IMR-90 (cell line): ENCODE data around the gene PRR14L. TPM values are rescaled to one million over a fixed set of nuclear protein-coding genes. Genes with fewer than 3 reads are reported as not detected.

Experiments used
- ATAC-seq: fragments of 200-7000 bp; cut with Tn5 transposase; 2 replicates; pipeline ENCODE4 v1.9.1; 2020; ENCODE audit warnings: low read depth, mild to moderate bottlenecking, moderate library complexity
- BruUV-seq: library from RNA; stranded (reverse); fragments of 400-500 nt; replicated peaks from 2 replicates; lab custom pipeline; 2021; lab: Mats Ljungman, UMichigan
- CTCF ChIA-PET: fragments of 300-600 bp; formaldehyde crosslinking; extraction: SDS; loops from one replicate; lab custom pipeline; 2021; ENCODE audit warnings: antibody characterized with exemption; lab: Yijun Ruan, JAX
- POLR2A ChIA-PET: fragments of 300-600 bp; sonication (Branson Sonifier 250); formaldehyde crosslinking; loops from one replicate; lab custom pipeline; 2022; ENCODE audit warnings: antibody characterized with exemption; ENCODE audit not compliant: unreplicated experiment; lab: Charles Lee
- DNase-seq: peaks from one replicate; pipeline ENCODE4 v3.0.0; 2013
- H2AFZ ChIP-seq: replicated peaks from 2 replicates; pipeline ENCODE3; 2013; ENCODE audit warnings: low read length, mild to moderate bottlenecking; ENCODE audit not compliant: poor library complexity
- H2AK5ac ChIP-seq: 2 replicates; pipeline ENCODE4 v1.6.1; 2013; ENCODE audit warnings: low read depth, low read length, inconsistent platforms
- H2AK9ac ChIP-seq: replicated peaks from 2 replicates; pipeline ENCODE3; 2013; ENCODE audit warnings: mild to moderate bottlenecking, low read depth, low read length, moderate library complexity; ENCODE audit not compliant: poor library complexity
- H2BK120ac ChIP-seq: 2 replicates; pipeline ENCODE4 v1.6.1; 2013; ENCODE audit warnings: low read depth, low read length, inconsistent platforms
- H2BK15ac ChIP-seq: 3 replicates; pipeline ENCODE4 v1.6.1; 2013; ENCODE audit warnings: low read depth, low read length, inconsistent platforms
- H2BK20ac ChIP-seq: 2 replicates; pipeline ENCODE4 v1.6.1; 2013; ENCODE audit warnings: low read depth, mild to moderate bottlenecking, inconsistent platforms, low read length, moderate library complexity
- H2BK5ac ChIP-seq: 2 replicates; pipeline ENCODE4 v1.6.1; 2013; ENCODE audit warnings: mild to moderate bottlenecking, low read depth, low read length, inconsistent platforms; ENCODE audit not compliant: poor library complexity, severe bottlenecking
- H3K14ac ChIP-seq: replicated peaks from 2 replicates; pipeline ENCODE4 v1.6.1; 2013; ENCODE audit warnings: low read depth, low read length, inconsistent platforms
- H3K18ac ChIP-seq: 2 replicates; pipeline ENCODE4 v1.6.1; 2013; ENCODE audit warnings: low read depth, low read length, control low read depth
- H3K23ac ChIP-seq: 2 replicates; pipeline ENCODE4 v1.6.1; 2013; ENCODE audit warnings: low read depth, low read length, inconsistent platforms
- H3K27ac ChIP-seq: 2 replicates; pipeline ENCODE4 v1.5.1; 2013; ENCODE audit warnings: mild to moderate bottlenecking, control low read depth, low read length; ENCODE audit not compliant: insufficient read depth
- H3K27me3 ChIP-seq: 2 replicates; pipeline ENCODE4 v1.6.1; 2013; ENCODE audit warnings: low read length; ENCODE audit not compliant: control insufficient read depth, insufficient read depth
- H3K36me3 ChIP-seq: 2 replicates; pipeline ENCODE4 v1.6.1; 2013; ENCODE audit warnings: low read length, mixed read lengths; ENCODE audit not compliant: control insufficient read depth, insufficient read depth
- H3K4ac ChIP-seq: 2 replicates; pipeline ENCODE4 v1.6.1; 2013; ENCODE audit warnings: low read depth, low read length, inconsistent platforms
- H3K4me1 ChIP-seq: 2 replicates; pipeline ENCODE4 v1.6.1; 2013; ENCODE audit warnings: low read length, mixed read lengths; ENCODE audit not compliant: control insufficient read depth, insufficient read depth
- H3K4me2 ChIP-seq: 2 replicates; pipeline ENCODE4 v1.6.1; 2013; ENCODE audit warnings: low read depth, mild to moderate bottlenecking, control low read depth, low read length, moderate library complexity
- H3K4me3 ChIP-seq: 2 replicates; pipeline ENCODE4 v1.5.1; 2013; ENCODE audit warnings: low read depth, mild to moderate bottlenecking, control low read depth, low read length, moderate library complexity; ENCODE audit not compliant: insufficient read depth
- H3K56ac ChIP-seq: 2 replicates; pipeline ENCODE4 v1.6.1; 2013; ENCODE audit warnings: low read length, inconsistent platforms; ENCODE audit not compliant: insufficient read depth; ENCODE audit errors: extremely low read depth
- H3K79me1 ChIP-seq, 2 experiments: 2 replicates each; pipeline ENCODE4 v1.6.1; 2013; ENCODE audit warnings: low read length in 2 of 2, inconsistent platforms in 1 of 2, low read depth in 1 of 2
- H3K9ac ChIP-seq: 2 replicates; pipeline ENCODE4 v1.6.1; 2013; ENCODE audit warnings: low read depth, low read length, control low read depth
- H3K9me1 ChIP-seq: 2 replicates; pipeline ENCODE4 v1.6.1; 2013; ENCODE audit warnings: low read length, inconsistent platforms; ENCODE audit not compliant: insufficient read depth
- H3K9me3 ChIP-seq: 2 replicates; pipeline ENCODE4 v1.6.1; 2013; ENCODE audit warnings: low read length; ENCODE audit not compliant: control insufficient read depth, insufficient read depth
- H4K20me1 ChIP-seq: 2 replicates; pipeline ENCODE4 v1.6.1; 2013; ENCODE audit warnings: low read length, inconsistent platforms; ENCODE audit not compliant: insufficient read depth
- H4K5ac ChIP-seq: 2 replicates; pipeline ENCODE4 v1.6.1; 2013; ENCODE audit warnings: mild to moderate bottlenecking, low read depth, low read length, control low read depth
- H4K8ac ChIP-seq, 2 experiments: 2 replicates each; pipeline ENCODE4 v1.6.1; 2013; ENCODE audit warnings: low read depth in 2 of 2, low read length in 2 of 2, control low read depth in 1 of 2, inconsistent platforms in 1 of 2
- H4K91ac ChIP-seq: 2 replicates; pipeline ENCODE4 v1.6.1; 2013; ENCODE audit warnings: low read depth, low read length, inconsistent platforms; ENCODE audit not compliant: insufficient read depth
- BHLHE40 ChIP-seq: fragments of 150-350 bp; IDR thresholded peaks from 2 replicates; pipeline ENCODE4 v1.6.1; 2016; ENCODE audit warnings: mild to moderate bottlenecking, low read depth, low read length
- FOS ChIP-seq: fragments of 150-350 bp; IDR thresholded peaks from 2 replicates; pipeline ENCODE4 v1.6.1; 2016; ENCODE audit warnings: low read depth, low read length
- MAZ ChIP-seq: IDR thresholded peaks from 2 replicates; pipeline ENCODE4 v1.6.1; 2012; ENCODE audit warnings: low read depth, mild to moderate bottlenecking, low read length, improper control_type of control experiment, moderate library complexity, borderline replicate concordance
- NFE2L2 ChIP-seq: fragments of 150-350 bp; IDR thresholded peaks from 2 replicates; pipeline ENCODE4 v1.6.1; 2016; ENCODE audit warnings: low read depth, mild to moderate bottlenecking, low read length
- POLR2A ChIP-seq: IDR thresholded peaks from 2 replicates; pipeline ENCODE4 v1.6.1; 2012; ENCODE audit warnings: mild to moderate bottlenecking, low read depth, low read length
- RAD21 ChIP-seq: IDR thresholded peaks from 2 replicates; pipeline ENCODE4 v1.6.1; 2012; ENCODE audit warnings: low read length, improper control_type of control experiment
- RCOR1 ChIP-seq: IDR thresholded peaks from 2 replicates; pipeline ENCODE4 v1.6.1; 2012; ENCODE audit warnings: mild to moderate bottlenecking, low read length, improper control_type of control experiment; ENCODE audit not compliant: insufficient replicate concordance
- RFX5 ChIP-seq: IDR thresholded peaks from 2 replicates; pipeline ENCODE4 v1.8.0; 2012; ENCODE audit warnings: low read depth, mild to moderate bottlenecking, low read length, moderate library complexity
- SMC3 ChIP-seq: fragments of 150-350 bp; IDR thresholded peaks from 2 replicates; pipeline ENCODE4 v1.6.1; 2016; ENCODE audit warnings: low read depth, mild to moderate bottlenecking, antibody characterized with exemption, low read length, moderate library complexity
- WGBS, 2 experiments: methylation state at CpG; one replicate each; pipeline versions ENCODE4 v1.1.5 to v1.1.7; 2013; ENCODE audit warnings: missing lambda C conversion rate in 2 of 2; ENCODE audit not compliant: insufficient read length in 1 of 2; ENCODE audit errors: extremely low coverage in 2 of 2; 5-methylcytosine and 5-hydroxymethylcytosine counted together
- dilution Hi-C: fragments of 300-500 bp; cut with HindIII; formaldehyde crosslinking; loops from one replicate; pipeline ENCODE4 v1.14.3; 2018; ENCODE audit warnings: low sequenced_read_pairs; ENCODE audit not compliant: unreplicated experiment
- in situ Hi-C: fragments of 300-500 bp; cut with MboI; formaldehyde crosslinking; loops from 3 replicates; pipeline ENCODE4 v1.14.3; 2019; ENCODE audit warnings: low sequenced_read_pairs, inconsistent platforms, mixed read lengths
- intact Hi-C: fragments of 100-400 bp; cut with micrococcal nuclease; formaldehyde crosslinking; loops from 2 replicates; pipeline ENCODE4 v1.10.0; 2022
- polyA plus RNA-seq, 3 experiments: library from polyadenylated mRNA; depleted of rRNA; stranded (reverse); fragments of >200 nt; gene quantifications; 2 replicates each; pipeline ENCODE4 v1.2.3, GENCODE V29; 2012; ENCODE audit warnings: low replicate concordance in 1 of 3
- total RNA-seq: library from RNA; depleted of rRNA; stranded (reverse); fragments of >200 nt; gene quantifications from 2 replicates; pipeline ENCODE4 v1.2.3, GENCODE V29; 2012
- TF ChIP-seq, protein P1 (sequence below): fragments of 150-350 bp; IDR thresholded peaks from 2 replicates; pipeline ENCODE4 v1.6.1; 2017; ENCODE audit warnings: mild to moderate bottlenecking, antibody characterized with exemption, low read length, low read depth
- TF ChIP-seq, protein P2 (sequence below): conservative IDR thresholded peaks from 2 replicates; pipeline ENCODE4 v1.5.1; 2012; ENCODE audit warnings: mild to moderate bottlenecking, low read depth, low read length, improper control_type of control experiment

The PRR14L gene
- total and polyA plus RNA-seq, 2 of the 4 experiments (the other 2 are of a cell fraction) = 9.0 to 19.7 TPM

DNA sequence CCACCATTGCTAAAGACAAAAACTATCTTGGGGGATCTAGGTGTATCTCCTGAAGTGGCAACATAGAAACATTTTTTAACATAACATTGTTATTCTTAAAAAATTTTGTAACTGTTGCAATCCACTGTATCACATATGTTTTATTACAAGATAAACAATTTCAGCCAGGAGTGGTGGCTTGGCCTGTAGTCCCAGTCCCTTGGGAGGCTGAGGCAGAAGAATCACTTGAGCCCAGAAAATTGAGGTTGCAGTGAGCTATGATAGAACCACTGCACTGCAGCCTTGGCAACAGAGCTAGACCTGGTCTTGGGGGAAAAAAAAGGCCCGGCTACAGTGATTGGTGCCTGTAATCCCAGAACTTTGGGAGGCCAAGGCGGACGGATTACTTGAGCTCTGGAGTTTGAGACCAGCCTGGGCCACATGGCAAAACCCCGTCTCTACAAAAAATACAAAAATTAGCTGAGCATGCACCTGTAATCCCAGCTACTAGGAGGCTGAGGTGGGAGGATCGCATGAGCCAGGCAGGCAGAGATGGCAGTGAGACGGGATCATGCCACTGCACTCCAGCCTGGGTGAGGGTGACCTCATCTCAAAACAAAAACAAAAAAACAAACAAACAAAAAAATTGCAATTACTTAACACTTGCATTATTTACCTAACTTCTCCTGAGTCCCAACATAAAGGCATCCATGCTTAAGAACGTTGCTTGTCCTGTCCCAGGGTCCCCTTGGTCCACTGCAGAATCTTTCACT is 2.3 kb upstream of the PRR14L start:
- Histone ChIP-seq H2BK20ac (no peak overlapping the region), H4K8ac (peak overlapping the region; percentile 45 to 99), H4K20me1 (no peaks in the 10 kb centered on the region), H4K5ac (0 out of 2 replicates have a peak overlapping the region, but pooled peaks have one; percentile 46), H2BK15ac (no peak overlapping the region), H2AFZ (peak overlapping the region; percentile 4), H3K56ac (0 out of 2 replicates have a peak overlapping the region, but pooled peaks have one; percentile 92), H3K14ac (0 out of 2 replicates have a peak overlapping the region, but pooled peaks have one; percentile 9), H3K79me1 (peaks cover 29 to 49% of the 10 kb centered on the region in 2 experiments), H3K9ac (no peak overlapping the region), H3K36me3 (no peaks in the 10 kb centered on the region), H3K23ac (no peak overlapping the region), H3K27me3 (no peaks in the 10 kb centered on the region), H3K9me3 (no peaks in the 10 kb centered on the region), H2AK9ac (no peak overlapping the region), H2BK120ac (no peak overlapping the region), H2BK5ac (peak overlapping the region; percentile 80), H3K4me2 (no peak overlapping the region), H3K18ac (no peak overlapping the region), H3K4me1 (peaks cover 10% of the 10 kb centered on the region), H3K9me1 (peaks cover 9% of the 10 kb centered on the region), H4K91ac (peak overlapping the region; percentile 88), H3K4ac (peak overlapping the region; percentile 98; the same call in 1 of the 2 replicates), H3K4me3 (no peak overlapping the region), H3K27ac (no peak overlapping the region), H2AK5ac (peak overlapping the region; percentile 31; the same call in 1 of the 2 replicates)
- dilution Hi-C loops = no loop called here
- no TSS peak for BruUV-seq
- DNase-seq (no peak), ATAC-seq (no peak)
- TF ChIP-seq NFE2L2 (no peak), RCOR1 (no peak), MAZ (no peak), BHLHE40 (no peak), POLR2A (no peak), FOS (no peak), SMC3 (no peak), RAD21 (no peak), RFX5 (no peak)
- TF ChIP-seq, protein P1, sequence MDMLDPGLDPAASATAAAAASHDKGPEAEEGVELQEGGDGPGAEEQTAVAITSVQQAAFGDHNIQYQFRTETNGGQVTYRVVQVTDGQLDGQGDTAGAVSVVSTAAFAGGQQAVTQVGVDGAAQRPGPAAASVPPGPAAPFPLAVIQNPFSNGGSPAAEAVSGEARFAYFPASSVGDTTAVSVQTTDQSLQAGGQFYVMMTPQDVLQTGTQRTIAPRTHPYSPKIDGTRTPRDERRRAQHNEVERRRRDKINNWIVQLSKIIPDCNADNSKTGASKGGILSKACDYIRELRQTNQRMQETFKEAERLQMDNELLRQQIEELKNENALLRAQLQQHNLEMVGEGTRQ = no peak
- TF ChIP-seq, protein P2, sequence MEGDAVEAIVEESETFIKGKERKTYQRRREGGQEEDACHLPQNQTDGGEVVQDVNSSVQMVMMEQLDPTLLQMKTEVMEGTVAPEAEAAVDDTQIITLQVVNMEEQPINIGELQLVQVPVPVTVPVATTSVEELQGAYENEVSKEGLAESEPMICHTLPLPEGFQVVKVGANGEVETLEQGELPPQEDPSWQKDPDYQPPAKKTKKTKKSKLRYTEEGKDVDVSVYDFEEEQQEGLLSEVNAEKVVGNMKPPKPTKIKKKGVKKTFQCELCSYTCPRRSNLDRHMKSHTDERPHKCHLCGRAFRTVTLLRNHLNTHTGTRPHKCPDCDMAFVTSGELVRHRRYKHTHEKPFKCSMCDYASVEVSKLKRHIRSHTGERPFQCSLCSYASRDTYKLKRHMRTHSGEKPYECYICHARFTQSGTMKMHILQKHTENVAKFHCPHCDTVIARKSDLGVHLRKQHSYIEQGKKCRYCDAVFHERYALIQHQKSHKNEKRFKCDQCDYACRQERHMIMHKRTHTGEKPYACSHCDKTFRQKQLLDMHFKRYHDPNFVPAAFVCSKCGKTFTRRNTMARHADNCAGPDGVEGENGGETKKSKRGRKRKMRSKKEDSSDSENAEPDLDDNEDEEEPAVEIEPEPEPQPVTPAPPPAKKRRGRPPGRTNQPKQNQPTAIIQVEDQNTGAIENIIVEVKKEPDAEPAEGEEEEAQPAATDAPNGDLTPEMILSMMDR = no peak
- in situ Hi-C loops = loop anchor here (10.0 kb wide), 1 partner anchor 193 kb away; the partner anchor contains the start of gene YWHAH
- WGBS, 2 experiments = 100% methylated on average over 1 of the region's 7 CpGs; no CpG with 5 or more reads in 1 of the 2 experiments
- CTCF ChIA-PET = no interaction called here
- intact Hi-C loops = loop anchor here (5.0 kb wide), 3 partner anchors 90 to 200 kb away; partner anchors contain the start of gene PISD
- POLR2A ChIA-PET = no interaction called here
